Ishikawa (cell line): Measurements from ENCODE around the gene MEF2A.

Experiments
- CREB1 ChIP-seq: IDR thresholded peaks from 2 replicates; pipeline ENCODE4 v1.6.1; 2012; ENCODE audit warnings: low read depth
- EP300 ChIP-seq: IDR thresholded peaks from 2 replicates; pipeline ENCODE4 v1.6.1; 2012; ENCODE audit warnings: borderline replicate concordance
- FOXM1 ChIP-seq: IDR thresholded peaks from 2 replicates; pipeline ENCODE4 v1.6.1; 2012; ENCODE audit warnings: low read depth, borderline replicate concordance
- MAX ChIP-seq: IDR thresholded peaks from 2 replicates; pipeline ENCODE4 v1.6.1; 2012
- RAD21 ChIP-seq: IDR thresholded peaks from 2 replicates; pipeline ENCODE4 v1.6.1; 2012; ENCODE audit warnings: low read depth
- REST ChIP-seq: IDR thresholded peaks from 2 replicates; pipeline ENCODE4 v1.6.1; 2012; ENCODE audit warnings: low read depth, mild to moderate bottlenecking
- TAF1 ChIP-seq: IDR thresholded peaks from 2 replicates; pipeline ENCODE4 v1.6.1; 2012; ENCODE audit warnings: low read depth, mild to moderate bottlenecking
- USF1 ChIP-seq: IDR thresholded peaks from 2 replicates; pipeline ENCODE4 v1.6.1; 2012
- ZBTB7A ChIP-seq: IDR thresholded peaks from 2 replicates; pipeline ENCODE4 v1.6.1; 2012; ENCODE audit warnings: low read depth

GRCh38 chr15:99741835-99742234 lies 176.1 kb downstream of the MEF2A start:
- TF ChIP-seq FOXM1 = no peak
- TF ChIP-seq USF1 = no peak
- TF ChIP-seq REST = no peak
- no peak for TF ChIP-seq RAD21
- TF ChIP-seq EP300 = no peak
- no peak for TF ChIP-seq MAX
- no peak for TF ChIP-seq ZBTB7A
- no peak for TF ChIP-seq TAF1
- TF ChIP-seq CREB1 = no peak
